NCI-H774 (cell line): ENCODE measurements around the gene LNX2.

ENCODE experiments used
- DNase-seq: peaks from one replicate; lab custom pipeline; 2025; lab: John Stamatoyannopoulos, UW

Gene LNX2

DNA sequence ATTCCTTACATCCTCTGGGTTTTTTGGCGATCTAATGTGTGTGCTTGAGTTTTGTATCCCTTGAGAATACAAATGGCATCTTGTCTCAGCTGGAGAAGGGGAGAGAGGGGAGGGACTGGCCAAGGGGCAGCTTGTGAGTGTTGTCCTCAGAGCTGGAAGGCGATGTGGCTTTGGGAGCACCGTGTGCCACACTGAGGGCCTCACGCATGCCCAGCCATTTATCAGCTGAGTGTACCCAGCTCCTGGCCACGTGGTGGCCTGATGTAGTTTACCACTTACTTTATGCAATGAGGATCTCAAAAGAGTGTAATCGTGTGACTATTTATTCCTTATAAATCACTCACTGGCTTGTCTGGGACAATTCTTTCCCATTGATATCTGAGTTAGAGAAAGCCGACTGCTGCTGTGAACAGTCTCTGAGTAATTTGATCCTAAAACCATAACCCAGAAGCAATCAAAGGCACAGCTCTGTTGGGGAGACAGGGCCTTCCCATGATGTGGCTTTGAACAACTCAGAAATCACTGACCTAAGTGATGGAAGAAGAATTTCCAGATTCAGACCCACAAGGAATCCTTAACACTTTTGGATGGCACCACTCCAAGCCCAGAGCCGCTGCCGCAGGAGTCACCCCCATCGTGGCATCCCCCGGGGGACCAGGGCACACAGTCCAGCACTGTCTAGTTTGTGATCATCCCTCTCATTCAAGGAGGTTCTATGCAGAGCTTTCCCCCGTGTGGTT lies 116.0 kb downstream of the LNX2 start:
- no peak for DNase-seq

GRCh38 chr13:27500806-27501534 lies 119.4 kb downstream of the LNX2 start:
- DNase-seq, result no peak

DNA sequence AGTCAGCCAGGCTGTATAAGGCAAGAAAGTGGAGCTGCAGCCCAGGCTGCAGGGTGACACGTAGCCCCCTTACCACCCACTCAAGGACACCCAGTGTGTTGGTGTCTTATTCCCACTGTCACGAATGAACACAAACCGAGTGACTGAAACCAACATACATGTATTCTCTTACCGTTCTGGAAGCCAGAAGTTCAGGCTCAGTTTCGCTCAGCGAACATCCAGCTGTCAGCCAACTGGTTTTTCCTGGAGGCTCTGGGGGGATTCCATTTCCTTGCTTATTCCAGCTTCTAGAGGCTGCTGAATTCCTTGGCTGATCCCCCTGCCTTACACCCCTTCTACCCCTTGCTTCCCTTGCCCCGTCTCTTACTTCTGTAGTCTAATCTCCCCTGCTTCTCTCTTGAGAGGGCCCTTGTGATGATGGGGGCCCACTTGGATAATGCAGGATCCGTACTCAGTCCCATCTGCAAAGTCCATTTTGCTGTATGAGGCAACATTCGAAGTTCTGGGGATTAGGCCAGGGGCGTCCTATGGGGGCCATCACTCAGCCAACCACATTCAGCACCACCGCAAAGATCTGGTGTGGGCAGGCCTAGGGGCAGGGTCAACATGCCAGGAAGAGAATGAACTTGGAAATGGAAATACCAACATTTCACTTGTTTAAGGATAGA lies 122.6 kb downstream of the LNX2 start:
- no peak for DNase-seq

GRCh38 chr13:27496536-27497273 lies 123.6 kb downstream of the LNX2 start:
- DNase-seq, result no peak

GRCh38 chr13:27496006-27496405 lies 124.3 kb downstream of the LNX2 start:
- no peak for DNase-seq
